CD4-positive, alpha-beta T cell treated with Interleukin-12 subunit alpha and Interleukin-12 subunit beta, for 1 hour (primary cell): Measurements from ENCODE around the gene GSTCD.
"Not testable (repeated sequence)": the region's sequence is repeated elsewhere in the genome, so short reads cannot be mapped to it uniquely, and the experiment has no call there.

ENCODE experiments used
- DNase-seq: peaks from one replicate; pipeline ENCODE4 v3.0.0-alpha.2; 2020

Gene GSTCD

GRCh38 chr4:105719204-105719603 lies 10.6 kb downstream of the GSTCD start:
- DNase-seq: no peak

DNA sequence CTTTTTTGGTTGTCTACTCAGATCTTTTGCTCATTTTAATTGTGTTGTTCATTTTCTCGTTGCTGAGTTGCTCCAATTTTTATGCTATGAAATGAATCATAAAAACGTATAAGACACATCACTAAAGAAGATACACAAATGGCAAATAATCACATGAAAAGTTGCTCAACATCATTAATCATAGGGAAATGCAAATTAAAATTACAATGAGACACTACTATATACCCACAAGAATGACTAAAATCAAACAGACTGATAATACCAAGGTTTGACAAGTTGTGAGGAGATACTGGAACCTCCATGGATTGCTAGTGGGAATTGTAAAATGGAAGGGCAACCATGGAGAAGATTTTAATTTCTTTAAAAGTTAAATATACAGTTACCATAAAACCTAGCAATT lies 17.0 kb downstream of the GSTCD start:
- no peak for DNase-seq

GRCh38 chr4:105729895-105730294 lies 21.3 kb downstream of the GSTCD start:
- not testable (repeated sequence) for DNase-seq

- DNase-seq: not testable (repeated sequence)
Measured at GRCh38 chr4:105735217-105735616, 26.6 kb downstream of the GSTCD start.

DNA sequence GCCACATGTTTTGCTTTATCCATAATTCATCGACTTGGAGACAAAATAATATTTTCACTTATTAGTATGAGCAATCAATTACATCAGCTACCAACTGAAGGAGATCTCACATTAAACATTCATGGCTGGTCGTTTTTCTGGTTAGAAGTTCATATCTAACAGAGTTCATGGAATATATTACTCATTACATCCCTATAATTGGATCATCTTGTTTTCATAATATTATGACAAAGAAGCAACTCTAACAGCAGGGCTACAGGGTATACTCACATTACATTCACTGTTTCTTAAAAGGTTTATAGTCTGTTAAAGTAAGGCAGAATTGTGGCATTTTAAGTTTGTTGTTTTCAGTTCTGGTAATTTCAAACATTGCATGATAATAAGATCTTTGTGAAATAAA lies 33.0 kb downstream of the GSTCD start:
- no peak for DNase-seq

GRCh38 chr4:105748222-105748621 lies 39.6 kb downstream of the GSTCD start:
- no peak for DNase-seq

- no peak for DNase-seq
Measured at GRCh38 chr4:105751718-105752299, 43.2 kb downstream of the GSTCD start.

DNA sequence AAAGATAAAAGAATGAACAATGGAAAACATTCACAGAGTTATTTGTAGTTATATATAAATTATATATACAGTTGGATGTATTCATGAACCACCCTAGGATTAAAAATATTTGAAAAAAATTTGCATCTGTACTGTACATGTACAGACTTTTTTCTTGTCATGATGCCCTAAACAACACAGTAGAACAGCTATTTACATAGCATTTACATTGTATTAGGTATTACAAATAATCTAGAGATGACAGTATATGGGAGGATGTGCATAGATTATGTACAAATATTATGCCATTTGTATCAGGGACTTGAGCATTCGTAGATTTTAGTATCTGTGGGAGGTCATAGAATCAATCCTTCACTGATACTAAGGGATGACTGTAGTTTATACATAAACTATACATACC lies 44.8 kb downstream of the GSTCD start:
- DNase-seq: no peak

DNA sequence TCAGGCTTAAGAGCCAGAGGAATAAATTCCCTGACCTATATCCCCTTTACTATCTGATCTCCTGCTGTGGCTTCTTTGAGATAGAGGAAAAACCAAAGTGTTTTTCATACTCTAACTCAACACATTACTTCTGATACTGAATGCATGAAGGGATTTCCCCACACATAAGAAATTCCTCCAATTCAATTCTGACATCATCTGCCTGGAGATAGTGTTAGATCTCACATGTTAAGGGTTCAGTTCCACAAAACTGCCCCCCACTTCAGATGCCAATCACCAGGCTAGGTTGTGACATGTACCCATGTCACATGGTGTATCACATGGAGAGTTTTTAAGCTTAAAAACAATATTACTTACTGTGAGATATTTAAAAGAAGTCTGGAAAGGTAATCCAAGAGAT lies 46.8 kb downstream of the GSTCD start:
- no peak for DNase-seq

- DNase-seq: no peak
Measured at GRCh38 chr4:105758958-105759357, 50.4 kb downstream of the GSTCD start.

- DNase-seq: no peak
Measured at GRCh38 chr4:105765690-105766407, 57.3 kb downstream of the GSTCD start.

DNA sequence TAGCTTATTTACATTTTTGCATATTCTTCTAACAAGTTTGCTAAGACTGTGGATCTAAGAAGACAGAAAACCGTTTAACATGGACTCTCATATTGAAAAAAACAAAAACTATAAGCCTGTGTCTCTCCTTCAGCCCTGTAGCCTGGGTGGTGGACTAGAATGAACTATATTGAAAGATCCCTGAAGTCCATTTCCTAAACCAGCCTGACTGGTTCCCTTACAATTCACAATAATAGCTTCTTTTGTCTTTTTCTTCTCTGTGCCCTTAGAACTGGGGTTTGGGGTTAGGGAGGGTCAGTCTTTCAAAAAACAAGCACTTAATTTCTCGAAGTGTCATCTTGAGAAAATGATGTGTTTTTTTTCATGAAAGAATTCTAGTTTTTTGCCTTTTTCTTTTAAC lies 59.0 kb downstream of the GSTCD start:
- no peak for DNase-seq

- not testable (repeated sequence) for DNase-seq
Measured at GRCh38 chr4:105770524-105770923, 61.9 kb downstream of the GSTCD start.

GRCh38 chr4:105772065-105772464 lies 63.5 kb downstream of the GSTCD start:
- DNase-seq: not testable (repeated sequence)

DNA sequence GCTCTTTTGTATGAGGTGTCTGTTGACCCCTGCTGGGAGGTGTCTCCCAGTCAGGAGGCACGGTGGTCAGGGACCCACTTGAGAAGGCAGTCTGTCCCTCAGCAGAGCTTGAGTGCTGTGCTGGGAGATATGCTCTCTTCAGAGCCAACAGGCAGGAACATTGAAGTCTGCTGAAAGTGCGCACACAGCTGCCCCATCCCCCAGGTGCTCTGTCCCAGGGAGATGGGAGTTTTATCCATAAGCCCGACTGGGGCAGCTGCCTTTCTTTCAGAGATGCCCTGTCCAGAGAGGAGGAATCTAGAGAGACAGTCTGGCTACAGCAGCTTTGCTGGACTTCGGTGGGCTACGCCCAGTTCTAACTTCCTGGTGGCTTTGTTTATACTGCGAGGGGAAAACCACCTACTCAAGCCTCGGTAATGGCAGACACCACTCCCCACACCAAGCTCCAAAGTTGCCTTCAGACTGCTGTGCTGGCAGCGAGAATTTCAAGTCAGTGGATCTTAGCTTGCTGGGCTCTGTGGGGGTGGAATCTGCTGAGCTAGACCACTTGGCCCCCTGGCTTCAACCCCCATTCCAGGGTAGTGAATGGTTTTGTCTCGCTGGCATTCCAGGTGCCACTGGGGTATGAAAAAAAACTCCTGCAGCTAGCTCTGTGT lies 67.3 kb downstream of the GSTCD start:
- DNase-seq: not testable (repeated sequence)

GRCh38 chr4:105780176-105780575 lies 71.6 kb downstream of the GSTCD start:
- DNase-seq: no peak

GRCh38 chr4:105784761-105785160 lies 76.2 kb downstream of the GSTCD start:
- DNase-seq: no peak

GRCh38 chr4:105785792-105786191 lies 77.2 kb downstream of the GSTCD start:
- DNase-seq: no peak

- DNase-seq: no peak
Measured at GRCh38 chr4:105786748-105787147, 78.2 kb downstream of the GSTCD start.

DNA sequence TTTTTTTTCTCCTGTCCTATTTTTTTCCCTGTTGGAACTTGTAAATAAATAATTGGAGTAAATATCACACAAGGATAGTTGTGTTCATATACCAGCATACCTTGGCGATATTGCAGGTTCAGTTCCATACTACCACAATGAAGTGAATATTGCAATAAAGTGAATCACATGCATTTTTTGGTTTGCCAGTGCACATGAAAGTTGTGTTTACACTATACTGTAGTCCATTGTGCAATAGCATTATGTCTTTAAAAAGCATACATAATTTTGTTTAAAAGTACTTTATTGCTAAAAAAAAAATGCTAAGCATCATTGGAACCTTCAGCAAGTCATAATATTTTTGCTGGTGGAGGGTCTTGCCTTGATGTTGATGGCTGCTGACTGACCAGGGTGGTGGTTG lies 88.6 kb downstream of the GSTCD start:
- no peak for DNase-seq

DNA sequence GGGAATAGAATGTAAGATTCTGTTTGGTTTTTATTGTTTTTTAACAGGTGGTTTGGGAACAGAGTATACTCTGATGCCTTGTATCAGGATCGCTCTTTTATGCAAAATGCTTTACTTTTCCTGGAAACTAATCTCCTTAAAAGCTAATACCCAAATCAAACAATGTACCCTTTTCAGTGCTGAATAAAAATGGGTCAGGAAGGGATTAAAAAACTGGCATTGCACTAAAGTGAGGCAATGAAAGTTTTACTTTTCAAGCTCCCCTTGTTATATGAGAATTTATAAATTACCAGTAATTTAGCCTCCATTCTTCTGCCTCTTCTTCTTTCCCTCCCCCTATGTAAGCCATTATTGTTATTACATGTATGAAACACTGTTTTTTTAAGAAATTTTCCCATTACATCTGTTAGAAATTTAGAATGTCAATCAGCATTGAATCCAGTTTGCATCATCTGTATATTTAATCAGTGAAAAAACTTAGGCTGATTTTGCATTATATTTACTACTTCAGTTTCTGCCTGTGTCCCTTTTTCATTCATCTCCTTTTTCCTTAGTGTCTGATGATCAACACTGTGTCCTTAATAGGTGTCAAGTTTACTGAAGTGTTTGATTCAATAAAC lies 97.0 kb downstream of the GSTCD start:
- no peak for DNase-seq

DNA sequence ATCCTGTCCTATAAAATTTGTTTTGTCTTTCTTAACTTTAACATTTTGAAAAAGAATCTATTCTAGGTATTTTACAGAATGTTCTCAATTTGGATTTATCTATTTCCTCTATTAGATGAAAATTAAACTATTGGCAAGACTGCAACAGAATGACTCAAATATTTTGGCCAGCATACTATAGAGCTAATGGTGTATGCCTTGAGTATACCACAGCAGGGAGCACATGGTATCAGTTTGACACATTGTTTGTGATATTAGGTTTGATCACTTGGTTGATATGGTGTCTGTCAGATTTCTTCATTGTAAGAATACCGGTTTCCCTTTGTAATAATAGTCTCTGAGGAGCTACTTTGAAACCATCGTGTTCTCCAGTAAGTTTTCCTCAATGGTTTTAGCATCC lies 98.9 kb downstream of the GSTCD start:
- no peak for DNase-seq

GRCh38 chr4:105808030-105808749 lies 99.6 kb downstream of the GSTCD start:
- no peak for DNase-seq
